ENCODE measurements around the gene TBXAS1.

Gene TBXAS1

DNA sequence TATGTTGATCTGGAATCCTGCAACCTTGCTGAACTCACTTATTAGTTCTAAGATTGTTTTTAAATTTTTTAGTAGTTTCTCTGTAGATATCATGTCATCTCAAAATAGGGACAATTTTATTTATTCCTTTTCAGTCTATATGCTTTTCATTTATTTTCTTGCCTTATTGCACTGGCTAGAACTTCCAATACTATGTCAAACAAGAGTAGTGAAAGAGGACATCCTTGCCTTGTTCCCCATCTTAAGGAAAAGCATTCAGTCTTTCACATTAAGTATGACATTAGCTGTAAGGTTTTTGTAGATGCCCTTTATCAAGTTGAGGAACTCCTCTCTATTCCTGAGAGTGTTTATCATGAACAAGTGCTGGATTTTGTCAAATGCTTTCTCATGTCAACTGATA lies 77.8 kb downstream of the TBXAS1 start:
- TF ChIP-seq, protein P1, sequence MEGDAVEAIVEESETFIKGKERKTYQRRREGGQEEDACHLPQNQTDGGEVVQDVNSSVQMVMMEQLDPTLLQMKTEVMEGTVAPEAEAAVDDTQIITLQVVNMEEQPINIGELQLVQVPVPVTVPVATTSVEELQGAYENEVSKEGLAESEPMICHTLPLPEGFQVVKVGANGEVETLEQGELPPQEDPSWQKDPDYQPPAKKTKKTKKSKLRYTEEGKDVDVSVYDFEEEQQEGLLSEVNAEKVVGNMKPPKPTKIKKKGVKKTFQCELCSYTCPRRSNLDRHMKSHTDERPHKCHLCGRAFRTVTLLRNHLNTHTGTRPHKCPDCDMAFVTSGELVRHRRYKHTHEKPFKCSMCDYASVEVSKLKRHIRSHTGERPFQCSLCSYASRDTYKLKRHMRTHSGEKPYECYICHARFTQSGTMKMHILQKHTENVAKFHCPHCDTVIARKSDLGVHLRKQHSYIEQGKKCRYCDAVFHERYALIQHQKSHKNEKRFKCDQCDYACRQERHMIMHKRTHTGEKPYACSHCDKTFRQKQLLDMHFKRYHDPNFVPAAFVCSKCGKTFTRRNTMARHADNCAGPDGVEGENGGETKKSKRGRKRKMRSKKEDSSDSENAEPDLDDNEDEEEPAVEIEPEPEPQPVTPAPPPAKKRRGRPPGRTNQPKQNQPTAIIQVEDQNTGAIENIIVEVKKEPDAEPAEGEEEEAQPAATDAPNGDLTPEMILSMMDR (IDR thresholded peaks at IDR 0.05; ENCODE audit: control extremely low read depth, extremely low read depth, low read depth, missing control alignments) = no peak
- DNase-seq (ENCODE audit: extremely low spot score) = no peak
- CTCF ChIA-PET = no interaction called here
- POLR2A ChIA-PET = no interaction called here

DNA sequence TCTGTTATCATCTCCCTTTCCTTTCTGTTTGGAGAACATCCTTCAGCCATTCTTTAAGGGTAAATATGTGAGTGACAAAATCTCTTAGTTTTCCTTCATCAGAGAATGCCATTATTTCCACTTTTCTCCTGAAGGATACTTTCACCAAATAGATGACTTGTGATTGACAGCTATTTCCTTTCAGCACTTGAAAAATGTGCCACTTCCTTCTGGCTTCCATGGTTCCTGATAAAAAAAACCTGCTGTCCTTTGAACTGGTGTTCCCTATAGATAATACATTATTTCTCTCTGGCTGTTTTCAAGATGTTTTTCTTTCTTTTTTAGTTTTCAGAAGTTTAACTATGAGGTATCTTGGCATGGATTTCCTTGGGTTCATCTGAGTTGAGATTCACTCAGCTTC lies 79.7 kb downstream of the TBXAS1 start:
- no peak for DNase-seq (ENCODE audit: extremely low spot score)
- ChIA-PET POLR2A (no interaction called here), CTCF (no interaction called here)
- TF ChIP-seq, protein P1 (IDR thresholded peaks at IDR 0.05; ENCODE audit: control extremely low read depth, extremely low read depth, low read depth, missing control alignments) = no peak

DNA sequence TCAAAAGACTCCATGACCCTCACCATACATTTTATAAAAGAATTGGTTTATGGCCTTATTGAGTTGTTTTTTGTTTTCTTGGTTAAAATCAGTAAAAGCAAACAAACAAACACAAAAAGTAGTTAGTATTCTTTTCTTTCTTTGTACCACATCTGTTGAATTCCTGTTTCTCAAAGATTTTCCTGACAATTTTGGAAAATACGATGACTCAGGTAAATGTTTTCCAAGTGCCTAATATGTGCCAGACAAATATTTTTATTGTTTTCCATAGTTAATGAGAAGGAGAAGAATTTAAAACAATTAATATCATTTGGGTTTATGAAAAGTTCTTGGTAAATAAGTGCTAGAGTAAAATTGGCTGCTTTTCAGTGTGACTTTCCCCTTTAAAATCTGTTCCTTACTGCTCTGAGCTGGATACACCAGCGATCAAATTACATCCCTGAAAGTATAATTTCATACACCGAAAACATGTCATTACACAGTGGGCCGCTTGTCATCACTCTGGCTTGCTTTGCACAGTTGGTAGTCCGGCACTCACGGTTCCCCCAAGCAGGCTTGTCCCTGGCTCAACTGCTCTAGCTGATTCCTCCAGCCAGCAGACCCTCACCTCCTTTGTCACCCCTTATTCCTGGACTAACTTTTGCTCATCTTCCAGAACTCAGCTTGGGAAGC lies 80.5 kb downstream of the TBXAS1 start:
- POLR2A ChIA-PET = no interaction called here
- TF ChIP-seq, protein P1 (IDR thresholded peaks at IDR 0.05; ENCODE audit: control extremely low read depth, extremely low read depth, low read depth, missing control alignments) = no peak
- DNase-seq (ENCODE audit: extremely low spot score) = no peak
- CTCF ChIA-PET = interaction anchor here (1.2 to 2.6 kb wide), 3 partner anchors 8 to 28 kb away, joined by 3 to 14 read pairs (median 6); no protein-coding TSS in a partner anchor

DNA sequence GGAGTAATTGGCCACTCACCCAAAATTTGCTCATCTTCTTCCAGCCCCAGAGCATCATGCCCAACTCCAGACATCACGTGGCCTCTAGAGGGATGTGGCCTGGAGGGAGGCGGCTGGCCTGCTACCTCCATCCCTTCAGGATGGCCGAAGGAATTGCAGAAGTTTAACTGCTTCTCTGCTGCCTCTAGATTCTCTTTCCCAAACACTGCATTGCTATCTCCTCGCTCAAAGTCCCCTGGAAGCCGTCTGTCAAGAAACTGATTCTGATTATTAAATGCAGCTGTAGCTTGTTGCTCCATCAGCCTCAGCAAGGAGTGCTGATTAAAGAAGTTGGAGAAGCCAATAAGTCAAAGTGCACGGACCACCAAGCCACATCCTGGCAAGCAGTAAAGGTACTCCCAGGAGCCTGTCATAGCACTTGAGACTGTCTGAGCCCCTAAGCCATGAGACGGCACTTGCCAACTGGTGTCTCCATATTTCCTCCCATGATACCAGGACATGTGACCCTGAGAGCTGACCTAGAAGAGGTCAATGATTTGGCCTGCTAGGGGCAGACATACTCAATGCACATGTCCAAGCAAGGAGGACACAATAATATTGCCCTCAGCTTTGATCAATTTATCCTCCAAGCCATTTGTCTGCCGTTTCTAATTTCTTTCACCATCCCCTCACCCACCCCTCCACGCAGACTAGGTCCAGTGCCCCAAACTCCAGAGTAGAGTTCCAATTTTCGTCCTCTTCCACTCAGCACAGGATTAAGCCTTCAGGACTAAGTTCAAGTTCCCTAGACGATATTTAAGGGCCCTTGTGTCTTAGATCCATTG lies 84.2 kb downstream of the TBXAS1 start:
- DNase-seq (ENCODE audit: extremely low spot score) = no peak
- ChIA-PET POLR2A (no interaction called here), CTCF (interaction anchor here (1.0 to 1.6 kb wide), 5 partner anchors 10 to 89 kb away, joined by 3 to 4 read pairs (median 3); no protein-coding TSS in a partner anchor)
- TF ChIP-seq, protein P1 (IDR thresholded peaks at IDR 0.05; ENCODE audit: control extremely low read depth, extremely low read depth, low read depth, missing control alignments) = no peak

DNA sequence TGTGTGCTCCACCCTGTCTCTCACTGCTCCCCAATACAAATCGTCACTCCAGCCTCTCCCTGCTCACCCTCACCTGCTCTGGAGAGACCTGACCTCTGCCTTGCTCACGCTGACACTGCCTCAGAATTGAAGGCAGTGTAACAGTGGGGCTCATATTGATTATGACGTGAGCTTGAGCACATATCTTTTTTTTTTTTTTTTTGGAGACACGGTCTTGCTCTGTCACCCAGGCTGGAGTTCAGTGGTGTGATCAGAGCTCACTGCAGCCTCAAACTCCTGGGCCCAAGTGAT lies 84.7 kb downstream of the TBXAS1 start:
- ChIA-PET CTCF (interaction anchor here (1.1 to 1.6 kb wide), 3 partner anchors 15 to 89 kb away, joined by 3 to 4 read pairs (median 3); no protein-coding TSS in a partner anchor), POLR2A (no interaction called here)
- TF ChIP-seq, protein P1 (IDR thresholded peaks at IDR 0.05; ENCODE audit: control extremely low read depth, extremely low read depth, low read depth, missing control alignments) = no peak
- DNase-seq (ENCODE audit: extremely low spot score) = no peak

DNA sequence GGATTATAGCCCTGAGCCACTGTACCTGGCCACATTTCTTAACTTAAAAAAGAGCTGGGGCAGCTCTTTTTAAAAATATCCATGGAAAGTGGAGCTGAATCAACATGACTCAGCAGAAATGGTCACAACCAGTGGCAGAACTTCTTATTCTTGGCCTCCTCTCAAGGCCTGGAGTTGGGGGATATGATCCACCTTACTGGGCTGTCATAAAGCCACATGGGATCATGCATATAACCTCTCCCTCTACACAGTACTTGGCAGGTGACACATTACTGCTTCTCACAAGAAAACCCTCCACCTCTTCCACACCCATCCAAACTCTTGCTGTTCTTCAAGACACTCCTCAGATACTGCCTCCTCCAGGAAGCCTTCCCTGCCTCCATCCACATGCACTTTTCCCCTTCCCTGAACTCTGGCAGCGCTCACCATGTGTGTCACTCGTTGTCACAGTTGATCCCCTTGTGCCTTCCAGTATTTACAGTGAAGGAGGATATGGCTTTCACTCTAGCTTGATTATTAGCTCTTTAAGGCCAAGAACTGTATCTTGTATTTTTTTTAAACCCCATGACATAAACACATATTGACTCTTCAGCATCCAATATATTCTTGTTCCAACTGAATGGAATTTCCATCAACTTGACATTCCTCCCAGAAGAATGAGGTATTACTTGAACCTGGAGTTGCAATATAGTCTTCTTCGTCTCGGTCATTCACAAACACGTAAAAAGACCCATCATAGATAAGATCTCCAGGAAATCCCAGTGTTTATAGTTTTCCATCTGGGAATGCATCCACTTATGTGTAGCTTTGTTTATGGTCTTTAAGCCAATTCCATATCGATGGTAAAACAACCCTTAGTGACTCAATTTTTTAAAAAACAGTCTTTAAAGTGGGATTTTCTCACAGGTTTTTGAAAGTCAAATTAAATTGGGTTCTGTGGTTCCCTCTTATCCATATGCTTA lies 85.5 kb downstream of the TBXAS1 start:
- ChIA-PET POLR2A (no interaction called here), CTCF (interaction anchor here (1.1 to 2.4 kb wide), 6 partner anchors 10 to 480 kb away, joined by 3 to 11 read pairs (median 4); no protein-coding TSS in a partner anchor)
- TF ChIP-seq, protein P1 (IDR thresholded peaks at IDR 0.05; ENCODE audit: control extremely low read depth, extremely low read depth, low read depth, missing control alignments) = no peak
- no peak for DNase-seq (ENCODE audit: extremely low spot score)
